ENCODE measurements around the gene SDCBP2.

GRCh38 chr20:1296117-1296610 lies 32.8 kb downstream of the SDCBP2 start:
- no peak for TF ChIP-seq POLR2A (IDR thresholded peaks at IDR 0.05)
- TF ChIP-seq, protein P1, sequence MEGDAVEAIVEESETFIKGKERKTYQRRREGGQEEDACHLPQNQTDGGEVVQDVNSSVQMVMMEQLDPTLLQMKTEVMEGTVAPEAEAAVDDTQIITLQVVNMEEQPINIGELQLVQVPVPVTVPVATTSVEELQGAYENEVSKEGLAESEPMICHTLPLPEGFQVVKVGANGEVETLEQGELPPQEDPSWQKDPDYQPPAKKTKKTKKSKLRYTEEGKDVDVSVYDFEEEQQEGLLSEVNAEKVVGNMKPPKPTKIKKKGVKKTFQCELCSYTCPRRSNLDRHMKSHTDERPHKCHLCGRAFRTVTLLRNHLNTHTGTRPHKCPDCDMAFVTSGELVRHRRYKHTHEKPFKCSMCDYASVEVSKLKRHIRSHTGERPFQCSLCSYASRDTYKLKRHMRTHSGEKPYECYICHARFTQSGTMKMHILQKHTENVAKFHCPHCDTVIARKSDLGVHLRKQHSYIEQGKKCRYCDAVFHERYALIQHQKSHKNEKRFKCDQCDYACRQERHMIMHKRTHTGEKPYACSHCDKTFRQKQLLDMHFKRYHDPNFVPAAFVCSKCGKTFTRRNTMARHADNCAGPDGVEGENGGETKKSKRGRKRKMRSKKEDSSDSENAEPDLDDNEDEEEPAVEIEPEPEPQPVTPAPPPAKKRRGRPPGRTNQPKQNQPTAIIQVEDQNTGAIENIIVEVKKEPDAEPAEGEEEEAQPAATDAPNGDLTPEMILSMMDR (IDR thresholded peaks at IDR 0.05): no peak

Measured in Peyer's patch (tissue), 4 donors.